Spinal cord (tissue), 10 donors: Measurements from ENCODE around the gene WASL. TPM values are rescaled to one million over a fixed set of nuclear protein-coding genes. Genes with fewer than 3 reads are reported as not detected.
"Not testable (repeated sequence)": the region's sequence is repeated elsewhere in the genome, so short reads cannot be mapped to it uniquely, and the experiment has no call there.

Source experiments
- DNase-seq, 6 donors: peaks; one replicate each; pipeline versions ENCODE4 v3.0.0 to v3.0.0-alpha.2; 2013 to 2015; ENCODE audit warnings: low spot score in 6 of 6, low read depth in 4 of 6
- H3K27ac ChIP-seq: one replicate; pipeline ENCODE4 v1.5.1; 2013; ENCODE audit warnings: low read depth, low read length, control low read depth
- H3K27me3 ChIP-seq: one replicate; pipeline ENCODE4 v1.6.1; 2013; ENCODE audit warnings: low read length; ENCODE audit not compliant: control insufficient read depth, insufficient read depth
- H3K36me3 ChIP-seq: one replicate; pipeline ENCODE4 v1.6.1; 2013; ENCODE audit warnings: low read length; ENCODE audit not compliant: control insufficient read depth, insufficient read depth
- H3K4me1 ChIP-seq: one replicate; pipeline ENCODE4 v1.6.1; 2013; ENCODE audit warnings: low read length; ENCODE audit not compliant: control insufficient read depth, insufficient read depth
- H3K4me3 ChIP-seq: one replicate; pipeline ENCODE4 v1.5.1; 2013; ENCODE audit warnings: low read depth, low read length, control low read depth
- H3K9me3 ChIP-seq: one replicate; pipeline ENCODE4 v1.6.1; 2013; ENCODE audit warnings: low read length; ENCODE audit not compliant: control insufficient read depth, insufficient read depth
- WGBS: methylation state at CpG from one replicate; pipeline ENCODE4 v1.1.5; 2013; ENCODE audit warnings: missing lambda C conversion rate; ENCODE audit not compliant: insufficient coverage; 5-methylcytosine and 5-hydroxymethylcytosine counted together
- polyA plus RNA-seq, 2 donors: library from polyadenylated mRNA; unstranded; fragments of 120-200 nt; gene quantifications; one replicate each; pipeline ENCODE4 v1.2.1, GENCODE V29; 2013; ENCODE audit not compliant: insufficient read length in 2 of 2
- small RNA-seq: library from RNA; depleted of rRNA; stranded (forward); fragments of <200 nt; gene quantifications from one replicate; pipeline ENCODE3, GENCODE V24; 2014; ENCODE audit warnings: low replicate concordance
- total RNA-seq, 2 donors: library from RNA; depleted of rRNA in 1 of 2; stranded (reverse); fragments of 120-200 nt in 1 of 2; fragments of >200 nt in 1 of 2; gene quantifications; one replicate each; pipeline versions ENCODE4 v1.2.3 to v1.2.4, GENCODE V29; 2013 to 2014
- donor health status: healthy.

WASL gene
- total and polyA plus RNA-seq, 4 donors, result 14.5 to 46.8 (median 38.2) TPM

DNA sequence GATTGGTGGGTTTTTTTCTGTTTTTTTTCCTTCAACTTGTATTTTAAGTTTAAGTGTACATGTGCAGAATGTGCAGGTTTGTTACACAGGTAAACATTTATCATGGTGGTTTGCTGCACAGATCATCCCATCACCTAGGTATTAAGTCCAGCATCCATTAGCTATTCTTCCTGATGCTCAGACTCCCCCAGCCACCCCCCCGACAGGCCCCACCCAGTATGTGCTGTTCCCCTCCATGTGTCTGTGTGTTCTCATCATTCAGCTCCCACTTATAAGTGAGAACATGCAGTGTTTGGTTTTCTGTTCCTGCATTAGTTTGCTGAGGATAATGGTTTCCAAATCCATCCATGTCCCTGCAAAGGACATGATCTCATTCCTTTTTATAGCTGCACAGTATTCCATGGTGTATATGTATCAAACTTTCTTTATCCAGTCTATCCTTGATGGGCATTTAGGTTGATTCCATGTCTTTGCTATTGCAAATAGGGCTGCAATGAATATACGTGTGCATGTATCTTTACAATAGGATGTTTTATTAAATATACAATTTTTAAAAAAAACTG is 114.7 kb downstream of the WASL start:
- H3K4me3 ChIP-seq, H3K27me3 ChIP-seq, H3K9me3 ChIP-seq, DNase-seq, H3K36me3 ChIP-seq, H3K4me1 ChIP-seq, H3K27ac ChIP-seq: not testable (repeated sequence)
- WGBS, result no CpG with 5 or more reads among the region's 2 CpGs

DNA sequence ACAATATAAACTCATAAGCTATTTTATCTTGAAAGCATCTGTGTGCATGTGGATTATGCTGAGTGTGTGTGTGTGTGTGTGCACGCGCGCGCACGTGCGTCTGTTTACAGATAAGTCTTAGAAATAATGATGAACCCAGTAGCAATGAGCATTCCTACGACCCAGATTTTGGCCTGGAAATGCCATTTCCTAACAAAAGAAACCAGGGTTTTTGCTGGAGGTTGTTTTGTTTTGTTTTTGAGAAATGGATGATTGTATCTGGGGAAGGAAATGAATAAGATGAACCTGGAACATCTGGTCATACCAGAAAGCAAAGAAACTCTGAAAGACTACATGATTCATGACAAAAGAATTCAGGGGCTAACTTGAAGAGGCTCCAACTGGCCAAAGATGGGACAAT is 115.2 kb downstream of the WASL start:
- H3K4me3 ChIP-seq, result no peak overlapping the region
- whole genome bisulfite sequencing, result 100% methylated on average over 1 of the region's 7 CpGs
- no peaks in the 10 kb centered on the region for H3K9me3 ChIP-seq
- no peak for DNase-seq
- no peaks in the 10 kb centered on the region for H3K36me3 ChIP-seq
- H3K4me1 ChIP-seq, result no peaks in the 10 kb centered on the region
- H3K27me3 ChIP-seq, result no peaks in the 10 kb centered on the region
- no peak overlapping the region for H3K27ac ChIP-seq

DNA sequence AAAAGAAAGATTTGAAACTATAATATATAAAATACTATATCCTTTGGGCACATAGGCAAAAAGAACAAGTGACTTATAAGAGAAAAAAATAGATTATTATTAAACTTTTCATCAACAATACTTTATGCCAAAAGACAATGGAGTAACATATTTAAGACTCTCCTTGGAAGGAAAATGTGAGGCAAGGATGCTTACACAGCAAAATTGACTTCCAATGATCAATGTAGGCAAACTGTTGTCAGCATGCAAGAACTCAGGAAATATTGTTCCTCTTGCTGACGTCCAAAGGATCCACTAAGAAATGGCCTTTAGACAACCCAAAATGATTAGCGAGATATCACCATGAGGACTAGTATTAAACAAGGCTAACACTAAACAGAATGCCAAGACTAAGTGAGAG is 116.0 kb downstream of the WASL start:
- DNase-seq, result no peak
- Histone ChIP-seq H3K27ac (no peak overlapping the region), H3K4me1 (no peaks in the 10 kb centered on the region), H3K27me3 (no peaks in the 10 kb centered on the region), H3K9me3 (no peaks in the 10 kb centered on the region), H3K4me3 (no peak overlapping the region), H3K36me3 (no peaks in the 10 kb centered on the region)
- WGBS, result 67% methylated on average over 1 of the region's 2 CpGs

Small RNA genes within 50 kb of the gene (small RNA-seq; reads per million reads assigned to genes)
- not detected for gene RNU6-11P

Other genes starting within 250 kb of the WASL start
- 1 to 10 TPM; 5.9 to 7.8 TPM for gene IQUB, start 214.4 kb downstream of the WASL start, total RNA-seq
- 1 to 10 TPM; 1.4 to 3.2 TPM for gene IQUB, start 214.4 kb downstream of the WASL start, polyA plus RNA-seq
- gene NDUFA5, start 191.2 kb downstream of the WASL start, total RNA-seq, result 100 to 1,000 TPM in 1 of 2 donors, 10 to 100 TPM in 1; 99.9 to 170 TPM
- gene NDUFA5, start 191.2 kb downstream of the WASL start, polyA plus RNA-seq, result 100 to 1,000 TPM; 197 to 259 TPM
- gene ASB15, start 147.2 kb downstream of the WASL start, total RNA-seq, result not detected
- gene ASB15, start 147.2 kb downstream of the WASL start, polyA plus RNA-seq, result under 1 TPM in 1 of 2 donors, not detected in 1; 0.08 TPM
- not detected for gene LMOD2, start 93.1 kb downstream of the WASL start, total RNA-seq
- under 1 TPM in 1 of 2 donors, not detected in 1; 0.14 TPM for gene LMOD2, start 93.1 kb downstream of the WASL start, polyA plus RNA-seq
- gene HYAL4, start 96.2 kb upstream of the WASL start, total RNA-seq, result under 1 TPM in 1 of 2 donors, not detected in 1; 0.11 TPM
- under 1 TPM in 1 of 2 donors, not detected in 1; 0.11 TPM for gene HYAL4, start 96.2 kb upstream of the WASL start, polyA plus RNA-seq
- gene SPAM1, start 176.2 kb upstream of the WASL start, total RNA-seq, result not detected
- not detected for gene SPAM1, start 176.2 kb upstream of the WASL start, polyA plus RNA-seq